WTC11 (cell line): ENCODE measurements around the gene ADARB2. TPM values are rescaled to one million over a fixed set of nuclear protein-coding genes. Genes with fewer than 3 reads are reported as not detected.

Experiments
- ATAC-seq: fragments of 200-7000 bp; cut with Tn5 transposase; 2 replicates; pipeline ENCODE4 v1.10.0; 2021; ENCODE audit warnings: mild to moderate bottlenecking, moderate library complexity
- CTCF ChIA-PET: fragments of 300-600 bp; sonication (Branson Sonifier 250); formaldehyde crosslinking; loops from one replicate; lab custom pipeline; 2021; ENCODE audit warnings: antibody characterized with exemption; lab: Charles Lee
- POLR2A ChIA-PET: fragments of 350-600 bp; sonication (Branson Sonifier 250); formaldehyde crosslinking; loops from one replicate; lab custom pipeline; 2021; ENCODE audit warnings: antibody characterized with exemption; lab: Charles Lee
- DNase-seq: peaks from one replicate; pipeline ENCODE4 v3.0.0; 2021; ENCODE audit warnings: low spot score
- H3K27ac Mint-ChIP-seq: 2 replicates; pipeline ENCODE4 v1.8.0; 2021; ENCODE audit warnings: mixed read lengths
- H3K27me3 Mint-ChIP-seq: 2 replicates; pipeline ENCODE4 v1.8.0; 2021; ENCODE audit warnings: low read depth, mild to moderate bottlenecking, moderate library complexity, mixed read lengths
- H3K36me3 Mint-ChIP-seq: 2 replicates; pipeline ENCODE4 v1.8.0; 2021; ENCODE audit warnings: mixed read lengths
- H3K4me1 Mint-ChIP-seq: 2 replicates; pipeline ENCODE4 v1.8.0; 2022; ENCODE audit warnings: mixed read lengths
- H3K4me3 Mint-ChIP-seq: 2 replicates; pipeline ENCODE4 v1.8.0; 2021; ENCODE audit warnings: mild to moderate bottlenecking, moderate library complexity, mixed read lengths
- H3K9me3 Mint-ChIP-seq: 2 replicates; pipeline ENCODE4 v1.8.0; 2021; ENCODE audit warnings: mixed read lengths
- ATF1 ChIP-seq: sonication (generic); formaldehyde crosslinking; IDR thresholded peaks from 2 replicates; pipeline ENCODE4 v1.8.1; 2023; ENCODE audit warnings: mild to moderate bottlenecking, moderate library complexity, missing genetic modification reagents
- CREB1 ChIP-seq: sonication (generic); formaldehyde crosslinking; IDR thresholded peaks from 2 replicates; pipeline ENCODE4 v1.8.0; 2023; ENCODE audit warnings: mild to moderate bottlenecking, missing genetic modification reagents
- GABPB1 ChIP-seq: sonication (generic); formaldehyde crosslinking; IDR thresholded peaks from 2 replicates; pipeline ENCODE4 v1.8.1; 2023; ENCODE audit warnings: mild to moderate bottlenecking, missing genetic modification reagents
- MXD4 ChIP-seq: fragments of 250-450 bp; sonication (Bioruptor Pico); IDR thresholded peaks from 2 replicates; pipeline ENCODE4 v1.8.0; 2021; ENCODE audit warnings: mild to moderate bottlenecking, moderate library complexity, borderline replicate concordance
- MYBL2 ChIP-seq: sonication (generic); formaldehyde crosslinking; IDR thresholded peaks from 2 replicates; pipeline ENCODE4 v1.8.1; 2023; ENCODE audit warnings: mild to moderate bottlenecking, moderate library complexity, missing genetic modification reagents
- PRRX2 ChIP-seq: fragments of 250-450 bp; sonication (Bioruptor Pico); IDR thresholded peaks from 2 replicates; pipeline ENCODE4 v1.8.0; 2021; ENCODE audit warnings: mild to moderate bottlenecking
- SOX15 ChIP-seq: fragments of 250-450 bp; sonication (Bioruptor Pico); IDR thresholded peaks from 2 replicates; pipeline ENCODE4 v1.9.0; 2021; ENCODE audit warnings: mild to moderate bottlenecking
- ZNF121 ChIP-seq: sonication (generic); formaldehyde crosslinking; IDR thresholded peaks from 2 replicates; pipeline ENCODE4 v1.8.0; 2023; ENCODE audit warnings: missing genetic modification reagents
- ZNF671 ChIP-seq: fragments of 250-450 bp; sonication (Bioruptor Pico); IDR thresholded peaks from 2 replicates; pipeline ENCODE4 v1.8.0; 2021; ENCODE audit warnings: mild to moderate bottlenecking
- total RNA-seq: library from RNA; stranded (reverse); gene quantifications from 3 replicates; pipeline ENCODE4 v1.2.3, GENCODE V29; 2021
- TF ChIP-seq, protein P1 (sequence below): sonication (generic); formaldehyde crosslinking; IDR thresholded peaks from 2 replicates; pipeline ENCODE4 v1.8.1; 2023; ENCODE audit warnings: mild to moderate bottlenecking, missing genetic modification reagents, borderline replicate concordance
- TF ChIP-seq, protein P2 (sequence below): sonication (generic); formaldehyde crosslinking; IDR thresholded peaks from 2 replicates; pipeline ENCODE4 v1.8.1; 2022; ENCODE audit warnings: missing genetic modification reagents, borderline replicate concordance
- TF ChIP-seq, protein P3 (sequence below): sonication (generic); formaldehyde crosslinking; IDR thresholded peaks from 2 replicates; pipeline ENCODE4 v1.8.1; 2023; ENCODE audit warnings: mild to moderate bottlenecking, moderate library complexity, missing genetic modification reagents
- TF ChIP-seq, protein P4 (sequence below): fragments of 250-450 bp; sonication (Bioruptor Pico); IDR thresholded peaks from 2 replicates; pipeline ENCODE4 v1.8.0; 2021; ENCODE audit warnings: mild to moderate bottlenecking
- TF ChIP-seq, protein P5 (sequence below): sonication (generic); formaldehyde crosslinking; conservative IDR thresholded peaks from 2 replicates; pipeline ENCODE4 v1.8.1; 2022; ENCODE audit warnings: mild to moderate bottlenecking, missing genetic modification reagents
- TF ChIP-seq, protein P6 (sequence below): fragments of 250-450 bp; sonication (Bioruptor Pico); IDR thresholded peaks from 2 replicates; pipeline ENCODE4 v1.9.0; 2021; ENCODE audit warnings: moderate library complexity, mild to moderate bottlenecking, inconsistent platforms, borderline replicate concordance
- TF ChIP-seq, protein P7 (sequence below): fragments of 250-450 bp; sonication (Bioruptor Pico); IDR thresholded peaks from 2 replicates; pipeline ENCODE4 v1.9.0; 2021; ENCODE audit warnings: mild to moderate bottlenecking
- TF ChIP-seq, protein P8 (sequence below): sonication (generic); formaldehyde crosslinking; IDR thresholded peaks from 2 replicates; pipeline ENCODE4 v1.8.1; 2023; ENCODE audit warnings: mild to moderate bottlenecking, missing genetic modification reagents, moderate library complexity
- TF ChIP-seq, protein P9 (sequence below): fragments of 200-600 bp; IDR thresholded peaks from 2 replicates; pipeline ENCODE4 v1.8.0; 2022; ENCODE audit warnings: antibody characterized with exemption

The ADARB2 gene
- total RNA-seq, 1 experiment from 2014 or later = 3.7 TPM

DNA sequence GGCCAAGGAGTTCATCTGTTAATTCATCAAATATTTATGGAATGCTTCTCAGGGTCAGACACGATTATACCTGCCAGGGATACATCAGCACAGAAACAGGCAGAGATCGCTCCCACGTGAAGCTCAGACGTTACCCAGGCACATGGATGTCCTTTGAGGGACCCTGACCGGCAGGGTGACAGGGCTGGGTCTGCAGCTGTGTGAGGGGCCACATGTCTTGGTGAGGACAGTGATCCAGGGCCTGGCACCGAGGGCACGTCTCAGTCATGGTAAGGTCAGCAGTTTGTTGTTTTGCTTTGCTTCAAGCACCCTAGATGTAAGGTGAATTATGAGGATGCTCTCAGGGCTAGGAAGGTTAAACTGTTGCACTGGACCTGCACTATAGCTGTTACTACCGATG lies 453.2 kb downstream of the ADARB2 start (continued):
- TF ChIP-seq, protein P1, sequence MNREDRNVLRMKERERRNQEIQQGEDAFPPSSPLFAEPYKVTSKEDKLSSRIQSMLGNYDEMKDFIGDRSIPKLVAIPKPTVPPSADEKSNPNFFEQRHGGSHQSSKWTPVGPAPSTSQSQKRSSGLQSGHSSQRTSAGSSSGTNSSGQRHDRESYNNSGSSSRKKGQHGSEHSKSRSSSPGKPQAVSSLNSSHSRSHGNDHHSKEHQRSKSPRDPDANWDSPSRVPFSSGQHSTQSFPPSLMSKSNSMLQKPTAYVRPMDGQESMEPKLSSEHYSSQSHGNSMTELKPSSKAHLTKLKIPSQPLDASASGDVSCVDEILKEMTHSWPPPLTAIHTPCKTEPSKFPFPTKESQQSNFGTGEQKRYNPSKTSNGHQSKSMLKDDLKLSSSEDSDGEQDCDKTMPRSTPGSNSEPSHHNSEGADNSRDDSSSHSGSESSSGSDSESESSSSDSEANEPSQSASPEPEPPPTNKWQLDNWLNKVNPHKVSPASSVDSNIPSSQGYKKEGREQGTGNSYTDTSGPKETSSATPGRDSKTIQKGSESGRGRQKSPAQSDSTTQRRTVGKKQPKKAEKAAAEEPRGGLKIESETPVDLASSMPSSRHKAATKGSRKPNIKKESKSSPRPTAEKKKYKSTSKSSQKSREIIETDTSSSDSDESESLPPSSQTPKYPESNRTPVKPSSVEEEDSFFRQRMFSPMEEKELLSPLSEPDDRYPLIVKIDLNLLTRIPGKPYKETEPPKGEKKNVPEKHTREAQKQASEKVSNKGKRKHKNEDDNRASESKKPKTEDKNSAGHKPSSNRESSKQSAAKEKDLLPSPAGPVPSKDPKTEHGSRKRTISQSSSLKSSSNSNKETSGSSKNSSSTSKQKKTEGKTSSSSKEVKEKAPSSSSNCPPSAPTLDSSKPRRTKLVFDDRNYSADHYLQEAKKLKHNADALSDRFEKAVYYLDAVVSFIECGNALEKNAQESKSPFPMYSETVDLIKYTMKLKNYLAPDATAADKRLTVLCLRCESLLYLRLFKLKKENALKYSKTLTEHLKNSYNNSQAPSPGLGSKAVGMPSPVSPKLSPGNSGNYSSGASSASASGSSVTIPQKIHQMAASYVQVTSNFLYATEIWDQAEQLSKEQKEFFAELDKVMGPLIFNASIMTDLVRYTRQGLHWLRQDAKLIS (CRISPR knock-in tag) = no peak
- TF ChIP-seq, protein P2, sequence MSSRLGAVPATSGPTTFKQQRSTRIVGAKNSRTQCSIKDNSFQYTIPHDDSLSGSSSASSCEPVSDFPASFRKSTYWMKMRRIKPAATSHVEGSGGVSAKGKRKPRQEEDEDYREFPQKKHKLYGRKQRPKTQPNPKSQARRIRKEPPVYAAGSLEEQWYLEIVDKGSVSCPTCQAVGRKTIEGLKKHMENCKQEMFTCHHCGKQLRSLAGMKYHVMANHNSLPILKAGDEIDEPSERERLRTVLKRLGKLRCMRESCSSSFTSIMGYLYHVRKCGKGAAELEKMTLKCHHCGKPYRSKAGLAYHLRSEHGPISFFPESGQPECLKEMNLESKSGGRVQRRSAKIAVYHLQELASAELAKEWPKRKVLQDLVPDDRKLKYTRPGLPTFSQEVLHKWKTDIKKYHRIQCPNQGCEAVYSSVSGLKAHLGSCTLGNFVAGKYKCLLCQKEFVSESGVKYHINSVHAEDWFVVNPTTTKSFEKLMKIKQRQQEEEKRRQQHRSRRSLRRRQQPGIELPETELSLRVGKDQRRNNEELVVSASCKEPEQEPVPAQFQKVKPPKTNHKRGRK (CRISPR knock-in tag) = no peak

DNA sequence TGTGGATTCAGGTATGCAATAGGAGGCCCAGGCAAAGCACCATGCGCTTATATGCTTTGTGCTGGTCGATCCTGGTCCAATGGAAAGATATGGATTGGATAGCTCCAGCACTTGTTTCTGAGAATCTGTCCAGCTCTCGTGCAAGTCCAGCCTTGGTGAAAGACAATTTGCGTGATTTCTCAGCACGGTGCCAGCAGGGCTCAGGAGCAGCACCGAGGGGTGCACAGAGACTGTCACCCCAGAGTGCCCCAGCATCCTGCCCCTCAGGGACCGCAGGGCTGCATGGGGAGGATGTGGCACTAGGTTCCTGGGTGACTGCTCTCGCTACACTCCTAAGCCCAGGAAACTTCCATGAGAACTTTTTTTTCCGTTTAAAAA lies 455.9 kb downstream of the ADARB2 start:
- H3K27ac Mint-ChIP-seq = no peak overlapping the region
- TF ChIP-seq, protein P3, sequence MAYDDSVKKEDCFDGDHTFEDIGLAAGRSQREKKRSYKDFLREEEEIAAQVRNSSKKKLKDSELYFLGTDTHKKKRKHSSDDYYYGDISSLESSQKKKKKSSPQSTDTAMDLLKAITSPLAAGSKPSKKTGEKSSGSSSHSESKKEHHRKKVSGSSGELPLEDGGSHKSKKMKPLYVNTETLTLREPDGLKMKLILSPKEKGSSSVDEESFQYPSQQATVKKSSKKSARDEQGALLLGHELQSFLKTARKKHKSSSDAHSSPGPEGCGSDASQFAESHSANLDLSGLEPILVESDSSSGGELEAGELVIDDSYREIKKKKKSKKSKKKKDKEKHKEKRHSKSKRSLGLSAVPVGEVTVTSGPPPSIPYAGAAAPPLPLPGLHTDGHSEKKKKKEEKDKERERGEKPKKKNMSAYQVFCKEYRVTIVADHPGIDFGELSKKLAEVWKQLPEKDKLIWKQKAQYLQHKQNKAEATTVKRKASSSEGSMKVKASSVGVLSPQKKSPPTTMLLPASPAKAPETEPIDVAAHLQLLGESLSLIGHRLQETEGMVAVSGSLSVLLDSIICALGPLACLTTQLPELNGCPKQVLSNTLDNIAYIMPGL = no peak
- TF ChIP-seq PRRX2 = no peak
- TF ChIP-seq GABPB1 (CRISPR knock-in tag) = no peak
- TF ChIP-seq, protein P4, sequence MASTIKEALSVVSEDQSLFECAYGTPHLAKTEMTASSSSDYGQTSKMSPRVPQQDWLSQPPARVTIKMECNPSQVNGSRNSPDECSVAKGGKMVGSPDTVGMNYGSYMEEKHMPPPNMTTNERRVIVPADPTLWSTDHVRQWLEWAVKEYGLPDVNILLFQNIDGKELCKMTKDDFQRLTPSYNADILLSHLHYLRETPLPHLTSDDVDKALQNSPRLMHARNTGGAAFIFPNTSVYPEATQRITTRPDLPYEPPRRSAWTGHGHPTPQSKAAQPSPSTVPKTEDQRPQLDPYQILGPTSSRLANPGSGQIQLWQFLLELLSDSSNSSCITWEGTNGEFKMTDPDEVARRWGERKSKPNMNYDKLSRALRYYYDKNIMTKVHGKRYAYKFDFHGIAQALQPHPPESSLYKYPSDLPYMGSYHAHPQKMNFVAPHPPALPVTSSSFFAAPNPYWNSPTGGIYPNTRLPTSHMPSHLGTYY = no peak
- TF ChIP-seq MYBL2 (CRISPR knock-in tag) = no peak
- TF ChIP-seq, protein P5, sequence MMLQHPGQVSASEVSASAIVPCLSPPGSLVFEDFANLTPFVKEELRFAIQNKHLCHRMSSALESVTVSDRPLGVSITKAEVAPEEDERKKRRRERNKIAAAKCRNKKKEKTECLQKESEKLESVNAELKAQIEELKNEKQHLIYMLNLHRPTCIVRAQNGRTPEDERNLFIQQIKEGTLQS (CRISPR knock-in tag) = no peak
- no peak for TF ChIP-seq MXD4 (CRISPR knock-in tag)
- TF ChIP-seq, protein P6, sequence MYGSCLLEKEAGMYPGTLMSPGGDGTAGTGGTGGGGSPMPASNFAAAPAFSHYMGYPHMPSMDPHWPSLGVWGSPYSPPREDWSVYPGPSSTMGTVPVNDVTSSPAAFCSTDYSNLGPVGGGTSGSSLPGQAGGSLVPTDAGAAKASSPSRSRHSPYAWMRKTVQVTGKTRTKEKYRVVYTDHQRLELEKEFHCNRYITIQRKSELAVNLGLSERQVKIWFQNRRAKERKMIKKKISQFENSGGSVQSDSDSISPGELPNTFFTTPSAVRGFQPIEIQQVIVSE (CRISPR knock-in tag) = no peak
- no peak for TF ChIP-seq SOX15 (CRISPR knock-in tag)
- TF ChIP-seq ZNF121 = no peak
- TF ChIP-seq ATF1 (CRISPR knock-in tag) = no peak
- no peak for TF ChIP-seq ZNF671 (CRISPR knock-in tag)
- TF ChIP-seq, protein P7, sequence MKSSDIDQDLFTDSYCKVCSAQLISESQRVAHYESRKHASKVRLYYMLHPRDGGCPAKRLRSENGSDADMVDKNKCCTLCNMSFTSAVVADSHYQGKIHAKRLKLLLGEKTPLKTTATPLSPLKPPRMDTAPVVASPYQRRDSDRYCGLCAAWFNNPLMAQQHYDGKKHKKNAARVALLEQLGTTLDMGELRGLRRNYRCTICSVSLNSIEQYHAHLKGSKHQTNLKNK = no peak
- TF ChIP-seq, protein P8, sequence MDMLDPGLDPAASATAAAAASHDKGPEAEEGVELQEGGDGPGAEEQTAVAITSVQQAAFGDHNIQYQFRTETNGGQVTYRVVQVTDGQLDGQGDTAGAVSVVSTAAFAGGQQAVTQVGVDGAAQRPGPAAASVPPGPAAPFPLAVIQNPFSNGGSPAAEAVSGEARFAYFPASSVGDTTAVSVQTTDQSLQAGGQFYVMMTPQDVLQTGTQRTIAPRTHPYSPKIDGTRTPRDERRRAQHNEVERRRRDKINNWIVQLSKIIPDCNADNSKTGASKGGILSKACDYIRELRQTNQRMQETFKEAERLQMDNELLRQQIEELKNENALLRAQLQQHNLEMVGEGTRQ (CRISPR knock-in tag) = no peak
- TF ChIP-seq CREB1 (CRISPR knock-in tag) = no peak
- TF ChIP-seq, protein P9, sequence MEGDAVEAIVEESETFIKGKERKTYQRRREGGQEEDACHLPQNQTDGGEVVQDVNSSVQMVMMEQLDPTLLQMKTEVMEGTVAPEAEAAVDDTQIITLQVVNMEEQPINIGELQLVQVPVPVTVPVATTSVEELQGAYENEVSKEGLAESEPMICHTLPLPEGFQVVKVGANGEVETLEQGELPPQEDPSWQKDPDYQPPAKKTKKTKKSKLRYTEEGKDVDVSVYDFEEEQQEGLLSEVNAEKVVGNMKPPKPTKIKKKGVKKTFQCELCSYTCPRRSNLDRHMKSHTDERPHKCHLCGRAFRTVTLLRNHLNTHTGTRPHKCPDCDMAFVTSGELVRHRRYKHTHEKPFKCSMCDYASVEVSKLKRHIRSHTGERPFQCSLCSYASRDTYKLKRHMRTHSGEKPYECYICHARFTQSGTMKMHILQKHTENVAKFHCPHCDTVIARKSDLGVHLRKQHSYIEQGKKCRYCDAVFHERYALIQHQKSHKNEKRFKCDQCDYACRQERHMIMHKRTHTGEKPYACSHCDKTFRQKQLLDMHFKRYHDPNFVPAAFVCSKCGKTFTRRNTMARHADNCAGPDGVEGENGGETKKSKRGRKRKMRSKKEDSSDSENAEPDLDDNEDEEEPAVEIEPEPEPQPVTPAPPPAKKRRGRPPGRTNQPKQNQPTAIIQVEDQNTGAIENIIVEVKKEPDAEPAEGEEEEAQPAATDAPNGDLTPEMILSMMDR = no peak
- TF ChIP-seq, all 79 proteins: peak for 0
- no peak for ATAC-seq
- CTCF ChIA-PET = no interaction called here
- POLR2A ChIA-PET = no interaction called here
- Mint-ChIP-seq H3K36me3 (no peaks in the 10 kb centered on the region), H3K4me1 (no peaks in the 10 kb centered on the region), H3K27me3 (peaks cover 10% of the 10 kb centered on the region), H3K9me3 (no peaks in the 10 kb centered on the region), H3K4me3 (no peak overlapping the region)
- DNase-seq = no peak
